ENCODE measurements around the gene KIF6.
A peak's percentile ranks its signal among the peaks of the same experiment; 100 is the strongest.
"Not testable (repeated sequence)": the region's sequence is repeated elsewhere in the genome, so short reads cannot be mapped to it uniquely, and the experiment has no call there.

The KIF6 gene

GRCh38 chr6:39684790-39685488 is 40.3 kb downstream of the KIF6 start:
- TF ChIP-seq POLR2AphosphoS5 (IDR thresholded peaks at IDR 0.05; ENCODE audit: borderline replicate concordance, low read depth, low read length) (no peak), FOXP2 (optimal IDR thresholded peaks at IDR 0.05; ENCODE audit: control extremely low read depth, extremely low read length, insufficient read depth) (no peak), EZH2 (IDR thresholded peaks at IDR 0.05) (no peak)
- Histone ChIP-seq H3K27ac (no peak overlapping the region), H3K4me3 (no peak overlapping the region), H3K36me3 (ENCODE audit: insufficient read depth, low read length) (no peaks in the 10 kb centered on the region), H3K9ac (ENCODE audit: insufficient read length) (no peak overlapping the region), H3K9me3 (ENCODE audit: low read depth, low read length) (no peaks in the 10 kb centered on the region)
- no peak for DNase-seq (ENCODE audit: low read depth, low spot score)

- no peak overlapping the region for H3K9ac ChIP-seq (ENCODE audit: insufficient read length)
- no peaks in the 10 kb centered on the region for H3K9me3 ChIP-seq (ENCODE audit: low read depth, low read length)
- H3K36me3 ChIP-seq (ENCODE audit: insufficient read depth, low read length): no peaks in the 10 kb centered on the region
- no peak for DNase-seq (ENCODE audit: low read depth, low spot score)
- no peak overlapping the region for H3K4me3 ChIP-seq
- no peak overlapping the region for H3K27ac ChIP-seq
- no peak for TF ChIP-seq POLR2AphosphoS5 (IDR thresholded peaks at IDR 0.05; ENCODE audit: borderline replicate concordance, low read depth, low read length)
- no peak for TF ChIP-seq EZH2 (IDR thresholded peaks at IDR 0.05)
- TF ChIP-seq FOXP2 (optimal IDR thresholded peaks at IDR 0.05; ENCODE audit: control extremely low read depth, extremely low read length, insufficient read depth): no peak
These were observed 43.5 kb downstream of the KIF6 start for GRCh38 chr6:39681674-39682121.

GRCh38 chr6:39678914-39679313 is 46.3 kb downstream of the KIF6 start:
- TF ChIP-seq EZH2 (IDR thresholded peaks at IDR 0.05): no peak
- no peak for TF ChIP-seq POLR2AphosphoS5 (IDR thresholded peaks at IDR 0.05; ENCODE audit: borderline replicate concordance, low read depth, low read length)
- no peak for TF ChIP-seq FOXP2 (optimal IDR thresholded peaks at IDR 0.05; ENCODE audit: control extremely low read depth, extremely low read length, insufficient read depth)
- DNase-seq (ENCODE audit: low read depth, low spot score): no peak
- Histone ChIP-seq H3K27ac (no peak overlapping the region), H3K9ac (ENCODE audit: insufficient read length) (no peak overlapping the region), H3K4me3 (no peak overlapping the region), H3K9me3 (ENCODE audit: low read depth, low read length) (no peaks in the 10 kb centered on the region), H3K36me3 (ENCODE audit: insufficient read depth, low read length) (no peaks in the 10 kb centered on the region)

- H3K9me3 ChIP-seq (ENCODE audit: low read depth, low read length); H3K36me3 ChIP-seq (ENCODE audit: insufficient read depth, low read length); H3K4me3 ChIP-seq; DNase-seq (ENCODE audit: low read depth, low spot score); H3K27ac ChIP-seq; H3K9ac ChIP-seq (ENCODE audit: insufficient read length): not testable (repeated sequence)
These were observed 47.9 kb downstream of the KIF6 start for GRCh38 chr6:39677318-39677717.

GRCh38 chr6:39670519-39670918 is 54.7 kb downstream of the KIF6 start:
- no peak for TF ChIP-seq EZH2 (IDR thresholded peaks at IDR 0.05)
- TF ChIP-seq POLR2AphosphoS5 (IDR thresholded peaks at IDR 0.05; ENCODE audit: borderline replicate concordance, low read depth, low read length): no peak
- TF ChIP-seq FOXP2 (optimal IDR thresholded peaks at IDR 0.05; ENCODE audit: control extremely low read depth, extremely low read length, insufficient read depth): no peak
- Histone ChIP-seq H3K9ac (ENCODE audit: insufficient read length) (no peak overlapping the region), H3K4me3 (no peak overlapping the region), H3K27ac (no peak overlapping the region), H3K36me3 (ENCODE audit: insufficient read depth, low read length) (no peaks in the 10 kb centered on the region), H3K9me3 (ENCODE audit: low read depth, low read length) (peaks cover 4% of the 10 kb centered on the region; the same call in 1 of the 2 replicates)
- DNase-seq (ENCODE audit: low read depth, low spot score): no peak

GRCh38 chr6:39669973-39670342 is 55.2 kb downstream of the KIF6 start:
- DNase-seq (ENCODE audit: low read depth, low spot score): no peak
- H3K4me3 ChIP-seq: no peak overlapping the region
- H3K9me3 ChIP-seq (ENCODE audit: low read depth, low read length): peaks cover 4% of the 10 kb centered on the region; the same call in 1 of the 2 replicates
- no peak overlapping the region for H3K27ac ChIP-seq
- H3K36me3 ChIP-seq (ENCODE audit: insufficient read depth, low read length): no peaks in the 10 kb centered on the region
- H3K9ac ChIP-seq (ENCODE audit: insufficient read length): no peak overlapping the region
- no peak for TF ChIP-seq POLR2AphosphoS5 (IDR thresholded peaks at IDR 0.05; ENCODE audit: borderline replicate concordance, low read depth, low read length)
- TF ChIP-seq FOXP2 (optimal IDR thresholded peaks at IDR 0.05; ENCODE audit: control extremely low read depth, extremely low read length, insufficient read depth): no peak
- TF ChIP-seq EZH2 (IDR thresholded peaks at IDR 0.05): no peak

GRCh38 chr6:39669207-39669972 is 55.8 kb downstream of the KIF6 start:
- no peak overlapping the region for H3K9ac ChIP-seq (ENCODE audit: insufficient read length)
- peaks cover 4% of the 10 kb centered on the region; the same call in 1 of the 2 replicates for H3K9me3 ChIP-seq (ENCODE audit: low read depth, low read length)
- H3K36me3 ChIP-seq (ENCODE audit: insufficient read depth, low read length): no peaks in the 10 kb centered on the region
- no peak for DNase-seq (ENCODE audit: low read depth, low spot score)
- H3K4me3 ChIP-seq: no peak overlapping the region
- TF ChIP-seq POLR2AphosphoS5 (IDR thresholded peaks at IDR 0.05; ENCODE audit: borderline replicate concordance, low read depth, low read length): no peak
- TF ChIP-seq FOXP2 (optimal IDR thresholded peaks at IDR 0.05; ENCODE audit: control extremely low read depth, extremely low read length, insufficient read depth): no peak
- no peak for TF ChIP-seq EZH2 (IDR thresholded peaks at IDR 0.05)
- peak overlapping the region; percentile 38; the same call in 1 of the 2 replicates for H3K27ac ChIP-seq

- peak overlapping the region; percentile 44 for H3K9ac ChIP-seq (ENCODE audit: insufficient read length)
- H3K36me3 ChIP-seq (ENCODE audit: insufficient read depth, low read length): no peaks in the 10 kb centered on the region
- H3K9me3 ChIP-seq (ENCODE audit: low read depth, low read length): no peaks in the 10 kb centered on the region
- H3K4me3 ChIP-seq: peak overlapping the region; percentile 55; the same call in 1 of the 2 replicates
- peak overlapping the region; percentile 94 for H3K27ac ChIP-seq
- no peak for DNase-seq (ENCODE audit: low read depth, low spot score)
- no peak for TF ChIP-seq EZH2 (IDR thresholded peaks at IDR 0.05)
- no peak for TF ChIP-seq FOXP2 (optimal IDR thresholded peaks at IDR 0.05; ENCODE audit: control extremely low read depth, extremely low read length, insufficient read depth)
- TF ChIP-seq POLR2AphosphoS5 (IDR thresholded peaks at IDR 0.05; ENCODE audit: borderline replicate concordance, low read depth, low read length): no peak
These were observed 58.3 kb downstream of the KIF6 start for GRCh38 chr6:39666706-39667489.
